PC-3 (cell line): ENCODE measurements around the gene NEK11. TPM values are rescaled to one million over a fixed set of nuclear protein-coding genes. Genes with fewer than 3 reads are reported as not detected.
"Not testable (repeated sequence)": the region's sequence is repeated elsewhere in the genome, so short reads cannot be mapped to it uniquely, and the experiment has no call there.

ENCODE experiments used
- ATAC-seq: fragments of 200-7000 bp; cut with Tn5 transposase; 2 replicates; pipeline ENCODE4 v1.9.1; 2020; ENCODE audit warnings: mild to moderate bottlenecking, moderate library complexity
- BruUV-seq: library from RNA; stranded (reverse); fragments of 400-500 nt; replicated peaks from 2 replicates; lab custom pipeline; 2021; lab: Mats Ljungman, UMichigan
- CTCF ChIA-PET: fragments of 300-600 bp; sonication (Branson Sonifier 250); formaldehyde crosslinking; loops from one replicate; lab custom pipeline; 2022; ENCODE audit warnings: antibody characterized with exemption; lab: Charles Lee
- POLR2A ChIA-PET: fragments of 300-600 bp; sonication (Branson Sonifier 250); formaldehyde crosslinking; loops from one replicate; lab custom pipeline; 2022; ENCODE audit warnings: antibody characterized with exemption; ENCODE audit not compliant: unreplicated experiment; lab: Charles Lee
- DNase-seq: peaks from one replicate; pipeline ENCODE4 v3.0.0-alpha.2; 2015
- H2AFZ ChIP-seq: fragments of 300-600 bp; sonication (generic); 2 replicates; pipeline ENCODE4 v1.6.0; 2016; ENCODE audit warnings: antibody characterized with exemption, low read length
- H3F3A ChIP-seq: fragments of 300-600 bp; sonication (generic); one replicate; pipeline ENCODE4 v1.6.0; 2017; ENCODE audit warnings: antibody characterized with exemption, low read length, control low read depth, mild to moderate bottlenecking; ENCODE audit not compliant: unreplicated experiment
- H3K27ac ChIP-seq: fragments of 300-600 bp; sonication (generic); 2 replicates; pipeline ENCODE4 v1.5.1; 2016; ENCODE audit warnings: mild to moderate bottlenecking, low read length
- H3K27me3 ChIP-seq: fragments of 300-600 bp; sonication (generic); 2 replicates; pipeline ENCODE4 v1.6.1; 2016; ENCODE audit warnings: low read length, mixed read lengths
- H3K36me3 ChIP-seq: fragments of 300-600 bp; sonication (generic); 2 replicates; pipeline ENCODE4 v1.6.1; 2016; ENCODE audit warnings: low read depth, mixed run types, low read length, mixed read lengths
- H3K4me1 ChIP-seq: fragments of 300-600 bp; sonication (generic); 2 replicates; pipeline ENCODE4 v1.5.1; 2016; ENCODE audit warnings: low read length; ENCODE audit not compliant: insufficient read depth
- H3K4me2 ChIP-seq: fragments of 300-600 bp; sonication (generic); 2 replicates; pipeline ENCODE4 v1.6.0; 2016; ENCODE audit warnings: low read length
- H3K4me3 ChIP-seq: fragments of 300-600 bp; sonication (generic); 2 replicates; pipeline ENCODE4 v1.5.1; 2016; ENCODE audit warnings: mild to moderate bottlenecking, low read length, mixed read lengths
- H3K79me2 ChIP-seq: fragments of 300-600 bp; sonication (generic); 2 replicates; pipeline ENCODE4 v1.6.1; 2017; ENCODE audit warnings: low read length, mixed read lengths
- H3K9ac ChIP-seq: fragments of 300-600 bp; sonication (generic); 2 replicates; pipeline ENCODE4 v1.6.0; 2016; ENCODE audit warnings: mild to moderate bottlenecking, low read length
- H3K9me2 ChIP-seq: fragments of 300-600 bp; sonication (generic); replicated peaks from 2 replicates; pipeline ENCODE4 v1.6.1; 2016; ENCODE audit warnings: mixed run types, low read length, mixed read lengths
- H3K9me3 ChIP-seq: fragments of 300-600 bp; sonication (generic); 2 replicates; pipeline ENCODE4 v1.6.1; 2016; ENCODE audit warnings: low read length, mixed read lengths
- H4K20me1 ChIP-seq: fragments of 300-600 bp; sonication (generic); 2 replicates; pipeline ENCODE4 v1.6.1; 2016; ENCODE audit warnings: low read length, mixed read lengths
- EZH2 ChIP-seq: fragments of 300-600 bp; sonication (generic); IDR thresholded peaks from one replicate; pipeline ENCODE4 v1.6.1; 2017; ENCODE audit warnings: antibody characterized with exemption, mild to moderate bottlenecking, low read length; ENCODE audit not compliant: unreplicated experiment
- EZH2phosphoT487 ChIP-seq: fragments of 300-600 bp; sonication (generic); IDR thresholded peaks from 2 replicates; pipeline ENCODE4 v1.6.1; 2018; ENCODE audit warnings: mild to moderate bottlenecking, antibody characterized with exemption, low read length, borderline replicate concordance
- intact Hi-C: fragments of 100-400 bp; cut with micrococcal nuclease; formaldehyde crosslinking; loops from 2 replicates; pipeline ENCODE4 v1.9.0; 2023
- total RNA-seq: library from RNA; depleted of rRNA; stranded (reverse); fragments of >200 nt; gene quantifications from 2 replicates; pipeline ENCODE4 v1.2.3, GENCODE V29; 2014
- TF ChIP-seq, protein P1 (sequence below): fragments of 300-600 bp; sonication (generic); conservative IDR thresholded peaks from 2 replicates; pipeline ENCODE4 v1.5.1; 2017; ENCODE audit warnings: antibody characterized with exemption, low read depth, mild to moderate bottlenecking, low read length

The NEK11 gene
- total RNA-seq, 1 experiment from 2014 or later, result 3.1 TPM

DNA sequence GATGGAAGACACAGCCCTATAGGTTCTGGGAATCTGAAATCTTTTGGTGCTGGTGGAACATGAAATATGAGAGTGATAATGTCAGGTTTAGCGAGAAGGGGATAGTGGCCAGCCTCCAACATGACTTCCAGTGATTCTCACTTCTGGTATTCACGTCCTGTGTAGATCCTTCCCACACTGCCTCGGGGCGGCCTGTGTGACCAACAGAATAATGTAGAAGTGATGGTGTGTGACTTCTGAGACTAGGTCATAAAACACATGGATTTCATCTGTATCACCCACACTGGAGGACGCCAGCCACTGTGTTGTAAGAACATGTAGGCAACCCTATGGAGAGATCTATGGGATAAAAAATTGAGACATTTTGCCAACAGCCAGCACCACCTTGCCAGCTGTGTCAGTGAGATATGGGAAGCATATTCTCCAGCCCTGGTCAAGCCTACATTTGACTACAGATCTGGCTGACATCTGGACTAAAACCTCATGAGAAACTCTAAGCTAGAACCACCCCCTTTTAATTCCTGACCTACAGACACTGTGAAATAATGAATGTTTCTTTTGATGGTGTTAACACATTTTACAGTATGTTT lies 329.4 kb downstream of the NEK11 start:
- no peak for ATAC-seq
- Histone ChIP-seq H3K9me2 (no peaks in the 10 kb centered on the region), H3K9me3 (no peaks in the 10 kb centered on the region), H4K20me1 (no peaks in the 10 kb centered on the region), H3F3A (no peaks in the 10 kb centered on the region), H3K4me2 (no peak overlapping the region), H3K27me3 (no peaks in the 10 kb centered on the region), H3K27ac (no peak overlapping the region), H3K9ac (no peak overlapping the region), H3K36me3 (no peaks in the 10 kb centered on the region), H3K4me3 (no peak overlapping the region), H3K79me2 (no peaks in the 10 kb centered on the region), H3K4me1 (peaks cover 32% of the 10 kb centered on the region), H2AFZ (no peak overlapping the region)
- DNase-seq, result peak; percentile 49
- TF ChIP-seq, protein P1, sequence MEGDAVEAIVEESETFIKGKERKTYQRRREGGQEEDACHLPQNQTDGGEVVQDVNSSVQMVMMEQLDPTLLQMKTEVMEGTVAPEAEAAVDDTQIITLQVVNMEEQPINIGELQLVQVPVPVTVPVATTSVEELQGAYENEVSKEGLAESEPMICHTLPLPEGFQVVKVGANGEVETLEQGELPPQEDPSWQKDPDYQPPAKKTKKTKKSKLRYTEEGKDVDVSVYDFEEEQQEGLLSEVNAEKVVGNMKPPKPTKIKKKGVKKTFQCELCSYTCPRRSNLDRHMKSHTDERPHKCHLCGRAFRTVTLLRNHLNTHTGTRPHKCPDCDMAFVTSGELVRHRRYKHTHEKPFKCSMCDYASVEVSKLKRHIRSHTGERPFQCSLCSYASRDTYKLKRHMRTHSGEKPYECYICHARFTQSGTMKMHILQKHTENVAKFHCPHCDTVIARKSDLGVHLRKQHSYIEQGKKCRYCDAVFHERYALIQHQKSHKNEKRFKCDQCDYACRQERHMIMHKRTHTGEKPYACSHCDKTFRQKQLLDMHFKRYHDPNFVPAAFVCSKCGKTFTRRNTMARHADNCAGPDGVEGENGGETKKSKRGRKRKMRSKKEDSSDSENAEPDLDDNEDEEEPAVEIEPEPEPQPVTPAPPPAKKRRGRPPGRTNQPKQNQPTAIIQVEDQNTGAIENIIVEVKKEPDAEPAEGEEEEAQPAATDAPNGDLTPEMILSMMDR, result no peak
- no peak for TF ChIP-seq EZH2phosphoT487
- TF ChIP-seq EZH2, result no peak
- BruUV-seq, result no TSS peak
- intact Hi-C loops, result no loop called here
- CTCF ChIA-PET, result no interaction called here
- POLR2A ChIA-PET, result no interaction called here

DNA sequence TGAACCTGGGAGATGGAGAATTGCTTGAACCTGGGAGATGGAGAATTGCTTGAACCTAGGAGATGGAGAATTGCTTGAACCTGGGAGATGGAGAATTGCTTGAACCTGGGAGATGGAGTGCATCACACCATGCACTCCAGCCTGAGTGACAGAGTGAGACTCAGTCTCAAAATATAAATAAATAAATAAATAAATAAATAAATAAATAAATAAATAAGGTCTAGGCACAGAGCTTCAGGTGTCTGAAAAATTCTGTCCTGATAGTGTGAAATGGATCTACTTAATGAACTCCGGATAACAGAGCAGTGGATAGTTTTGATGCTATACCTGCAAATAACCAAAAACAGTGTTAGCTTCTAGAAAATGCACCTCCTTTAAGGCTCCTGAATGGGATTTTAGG lies 330.6 kb downstream of the NEK11 start:
- ATAC-seq, result no peak
- Histone ChIP-seq H3K4me2 (no peak overlapping the region), H3K36me3 (no peaks in the 10 kb centered on the region), H3K4me1 (peaks cover 30% of the 10 kb centered on the region), H3K9ac (no peak overlapping the region), H3K9me3 (no peaks in the 10 kb centered on the region), H3K79me2 (peaks cover 2% of the 10 kb centered on the region; the same call in 1 of the 2 replicates), H3K4me3 (no peak overlapping the region), H3K9me2 (no peaks in the 10 kb centered on the region), H3K27me3 (no peaks in the 10 kb centered on the region), H2AFZ (no peak overlapping the region), H4K20me1 (no peaks in the 10 kb centered on the region), H3K27ac (no peak overlapping the region), H3F3A (no peaks in the 10 kb centered on the region)
- no peak for DNase-seq
- intact Hi-C loops, result no loop called here
- CTCF ChIA-PET, result no interaction called here
- no peak for TF ChIP-seq EZH2
- TF ChIP-seq EZH2phosphoT487, result no peak
- TF ChIP-seq, protein P1, result no peak
- POLR2A ChIA-PET, result interaction anchor here (0.5 kb wide), 1 partner anchor 609 kb away, joined by 9 read pairs; no protein-coding TSS in a partner anchor
- no TSS peak for BruUV-seq

DNA sequence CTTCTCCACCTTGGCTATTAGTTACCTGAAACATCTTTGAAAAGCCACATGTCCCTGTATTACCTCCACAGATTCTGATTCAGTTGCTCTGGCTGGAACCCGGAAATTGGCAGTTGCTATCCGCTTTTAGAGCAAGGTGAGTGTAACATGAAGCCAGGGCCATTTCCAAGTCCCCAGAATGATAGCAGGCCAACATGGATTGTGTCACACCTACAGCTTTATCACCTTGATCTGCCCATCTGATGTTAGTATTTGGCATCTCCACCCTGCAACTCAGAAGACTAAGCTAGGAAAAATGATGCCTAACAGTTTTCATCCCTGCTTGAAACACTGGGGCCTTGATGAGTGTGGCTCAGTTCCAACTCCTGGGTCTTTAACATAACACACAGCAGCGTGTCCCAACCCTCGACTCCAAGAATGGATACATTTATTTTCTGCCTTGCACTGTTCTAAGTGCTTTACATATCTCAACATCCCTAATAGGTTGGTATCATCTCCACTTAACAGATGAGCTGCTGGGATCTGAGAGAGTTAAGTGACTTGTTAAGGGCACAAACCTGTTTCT lies 333.6 kb downstream of the NEK11 start:
- H3F3A ChIP-seq, result no peaks in the 10 kb centered on the region
- H2AFZ ChIP-seq, result no peak overlapping the region
- TF ChIP-seq, protein P1, result no peak
- TF ChIP-seq EZH2 (no peak), EZH2phosphoT487 (no peak)
- H4K20me1 ChIP-seq, result no peaks in the 10 kb centered on the region
- intact Hi-C loops, result no loop called here
- H3K9me3 ChIP-seq, result no peaks in the 10 kb centered on the region
- no peak for DNase-seq
- no peak overlapping the region for H3K4me2 ChIP-seq
- ChIA-PET POLR2A (no interaction called here), CTCF (no interaction called here)
- no peak overlapping the region for H3K4me3 ChIP-seq
- H3K9me2 ChIP-seq, result no peaks in the 10 kb centered on the region
- no peak overlapping the region for H3K27ac ChIP-seq
- ATAC-seq, result no peak
- no peaks in the 10 kb centered on the region for H3K36me3 ChIP-seq
- H3K4me1 ChIP-seq, result peaks cover 19% of the 10 kb centered on the region
- no TSS peak for BruUV-seq
- no peaks in the 10 kb centered on the region for H3K27me3 ChIP-seq
- no peak overlapping the region for H3K9ac ChIP-seq
- peaks cover 13% of the 10 kb centered on the region for H3K79me2 ChIP-seq

DNA sequence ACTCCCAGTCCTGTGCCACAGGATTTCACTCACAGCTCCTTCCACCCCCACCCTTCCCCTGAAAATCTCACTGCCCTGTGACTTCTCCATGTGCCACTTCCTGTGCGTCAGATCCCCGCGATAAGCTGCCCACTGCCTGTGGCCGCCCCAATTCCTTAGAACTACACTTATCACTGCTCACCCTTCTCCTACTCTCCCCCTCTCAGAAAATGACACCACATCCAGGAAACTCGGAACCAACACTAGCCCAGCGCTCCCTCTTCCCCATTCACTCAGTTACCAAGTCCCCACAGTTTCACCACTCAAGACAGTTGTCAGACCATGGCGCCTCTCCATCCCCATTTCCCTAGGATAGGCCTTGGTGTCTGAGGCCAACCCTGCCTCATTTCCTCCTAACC lies 334.4 kb downstream of the NEK11 start:
- H3K9me2 ChIP-seq, H3F3A ChIP-seq, ATAC-seq, DNase-seq, CTCF ChIA-PET, H3K27ac ChIP-seq, H3K9ac ChIP-seq, H3K36me3 ChIP-seq, H4K20me1 ChIP-seq, H3K9me3 ChIP-seq, H2AFZ ChIP-seq, H3K27me3 ChIP-seq: not testable (repeated sequence)
- peaks cover 13% of the 10 kb centered on the region for H3K79me2 ChIP-seq
- POLR2A ChIA-PET, result interaction anchor here (0.5 kb wide), 1 partner anchor 332 kb away, joined by 3 read pairs; no protein-coding TSS in a partner anchor
- peaks cover 13% of the 10 kb centered on the region for H3K4me1 ChIP-seq
- H3K4me2 ChIP-seq, result peak overlapping the region; percentile 83
- H3K4me3 ChIP-seq, result peak overlapping the region; percentile 69; the same call in 1 of the 2 replicates
- TSS peak; percentile 47 for BruUV-seq
- intact Hi-C loops, result loop anchor here (1.0 kb wide), 1 partner anchor 8 kb away; no protein-coding TSS in a partner anchor
